CD14-positive monocyte (primary cell): ENCODE results near the gene SLC25A30. TPM values are rescaled to one million over a fixed set of nuclear protein-coding genes. Genes with fewer than 3 reads are reported as not detected.
A peak's percentile ranks its signal among the peaks of the same experiment; 100 is the strongest.
"Not testable (repeated sequence)": the region's sequence is repeated elsewhere in the genome, so short reads cannot be mapped to it uniquely, and the experiment has no call there.

Experiments used
- DNase-seq, 3 donors: peaks; one replicate each; pipeline ENCODE4 v3.0.0-alpha.2; 2011 to 2022
- H2AFZ ChIP-seq: 2 replicates; pipeline ENCODE4 v1.6.0; 2012; ENCODE audit warnings: mild to moderate bottlenecking, low read depth, low read length, inconsistent platforms; ENCODE audit not compliant: insufficient read depth, poor library complexity, severe bottlenecking
- H3K27ac ChIP-seq, 2 donors: 1 replicate in 1 of 2; 2 replicates in 1 of 2; pipeline ENCODE4 v1.5.1; 2012 to 2013; ENCODE audit warnings: low read length in 2 of 2, control low read depth in 1 of 2, inconsistent platforms in 1 of 2, low read depth in 1 of 2, mild to moderate bottlenecking in 1 of 2
- H3K27me3 ChIP-seq, 2 donors: one replicate each; pipeline versions ENCODE4 v1.6.0 to v1.6.1; 2011 to 2013; ENCODE audit warnings: low read length in 2 of 2; ENCODE audit not compliant: control insufficient read depth in 2 of 2, insufficient read depth in 2 of 2
- H3K36me3 ChIP-seq, 2 donors: replicated peaks in 1 of 2; 1 replicate in 1 of 2; 2 replicates in 1 of 2; pipeline versions ENCODE4 v1.5.1 to v1.6.1; 2012 to 2013; ENCODE audit warnings: low read length in 2 of 2, control low read depth in 1 of 2, inconsistent platforms in 1 of 2, mild to moderate bottlenecking in 1 of 2; ENCODE audit not compliant: insufficient read depth in 2 of 2, control insufficient read depth in 1 of 2
- H3K4me1 ChIP-seq, 2 donors: 1 replicate in 1 of 2; 2 replicates in 1 of 2; pipeline versions ENCODE4 v1.5.1 to v1.6.1; 2012 to 2013; ENCODE audit warnings: low read length in 2 of 2, control low read depth in 1 of 2, inconsistent platforms in 1 of 2, mild to moderate bottlenecking in 1 of 2, moderate library complexity in 1 of 2; ENCODE audit not compliant: insufficient read depth in 2 of 2, control insufficient read depth in 1 of 2
- H3K4me2 ChIP-seq: replicated peaks from 2 replicates; pipeline ENCODE3; 2012; ENCODE audit warnings: low read length, moderate library complexity, mild to moderate bottlenecking; ENCODE audit not compliant: poor library complexity, severe bottlenecking; ENCODE audit errors: extremely low read depth
- H3K4me3 ChIP-seq, 3 experiments: fragments of 200-600 bp in 1 of 3; sonication (generic) in 1 of 3; replicated peaks in 1 of 3; 1 replicate in 2 of 3; 2 replicates in 1 of 3; pipeline ENCODE4 v1.5.1; 2011 to 2013; ENCODE audit warnings: low read length in 3 of 3, mild to moderate bottlenecking in 3 of 3, control low read depth in 2 of 3, low read depth in 2 of 3, inconsistent platforms in 1 of 3, moderate library complexity in 1 of 3
- H3K79me2 ChIP-seq: 2 replicates; pipeline ENCODE4 v1.6.0; 2012; ENCODE audit warnings: mild to moderate bottlenecking, control low read depth, inconsistent platforms, low read length, moderate library complexity; ENCODE audit not compliant: insufficient read depth
- H3K9ac ChIP-seq: 2 replicates; pipeline ENCODE4 v1.6.0; 2017; ENCODE audit warnings: low read length, mild to moderate bottlenecking; ENCODE audit not compliant: insufficient read depth, poor library complexity, severe bottlenecking
- H3K9me3 ChIP-seq, 2 donors: replicated peaks in 1 of 2; 1 replicate in 1 of 2; 2 replicates in 1 of 2; pipeline versions ENCODE4 v1.5.1 to v1.6.1; 2012 to 2013; ENCODE audit warnings: low read length in 2 of 2, control low read depth in 1 of 2; ENCODE audit not compliant: control insufficient read depth in 1 of 2, insufficient read depth in 1 of 2
- H4K20me1 ChIP-seq: 2 replicates; pipeline ENCODE4 v1.6.0; 2012; ENCODE audit warnings: mild to moderate bottlenecking, low read length, control low read depth, moderate library complexity; ENCODE audit not compliant: insufficient read depth
- H3K27ac Mint-ChIP-seq, 7 donors: one replicate each; pipeline ENCODE4 v1.8.0; 2020; ENCODE audit warnings: mild to moderate bottlenecking in 7 of 7, mixed read lengths in 7 of 7, moderate library complexity in 6 of 7, inconsistent platforms in 2 of 7
- H3K27me3 Mint-ChIP-seq, 3 donors: one replicate each; pipeline ENCODE4 v1.8.0; 2021 to 2022; ENCODE audit warnings: low read depth in 3 of 3, mild to moderate bottlenecking in 3 of 3, mixed read lengths in 3 of 3, moderate library complexity in 3 of 3, inconsistent platforms in 1 of 3
- H3K36me3 Mint-ChIP-seq, 2 donors: one replicate each; pipeline ENCODE4 v1.8.0; 2020; ENCODE audit warnings: mixed read lengths in 2 of 2, inconsistent platforms in 1 of 2, mild to moderate bottlenecking in 1 of 2
- H3K4me1 Mint-ChIP-seq: one replicate; pipeline ENCODE4 v1.8.0; 2020; ENCODE audit warnings: mild to moderate bottlenecking, mixed read lengths
- H3K4me3 Mint-ChIP-seq, 2 donors: one replicate each; pipeline ENCODE4 v1.8.0; 2020; ENCODE audit warnings: mild to moderate bottlenecking in 2 of 2, mixed read lengths in 2 of 2, moderate library complexity in 1 of 2
- H3K9me3 Mint-ChIP-seq, 7 donors: one replicate each; pipeline ENCODE4 v1.8.0; 2020 to 2022; ENCODE audit warnings: mixed read lengths in 7 of 7, mild to moderate bottlenecking in 6 of 7, moderate library complexity in 6 of 7, inconsistent platforms in 2 of 7
- CTCF ChIP-seq: fragments of 200-600 bp; IDR thresholded peaks from one replicate; pipeline ENCODE4 v1.8.0; 2022; ENCODE audit warnings: antibody characterized with exemption, mild to moderate bottlenecking
- WGBS: methylation state at CpG from one replicate; pipeline ENCODE4 v1.1.5; 2013; ENCODE audit warnings: missing lambda C conversion rate; ENCODE audit not compliant: insufficient coverage; 5-methylcytosine and 5-hydroxymethylcytosine counted together
- intact Hi-C, 2 donors: fragments of 100-400 bp; cut with micrococcal nuclease; formaldehyde crosslinking; loops; one replicate each; pipeline versions ENCODE4 v1.15.0 to v1.15.1; 2023
- polyA plus RNA-seq, 3 donors: library from polyadenylated mRNA; depleted of rRNA in 1 of 3; unstranded in 2 of 3; stranded (reverse) in 1 of 3; fragments of 300-500 nt in 2 of 3; fragments of >200 nt in 1 of 3; fragmentation: Illumina TruSeq in 2 of 3; gene quantifications; 1 replicate in 2 of 3; 2 replicates in 1 of 3; pipeline ENCODE4 v1.2.3, GENCODE V29; 2012 to 2021

Gene SLC25A30
- polyA plus RNA-seq, 3 donors = 0.92 to 14.0 (median 2.3) TPM

GRCh38 chr13:45388664-45389063 lies 29.5 kb downstream of the SLC25A30 start:
- WGBS = 100% methylated on average over 1 of the region's 4 CpGs
- no peaks in the 10 kb centered on the region for H4K20me1 ChIP-seq
- no peak for DNase-seq
- no peaks in the 10 kb centered on the region for H3K27me3 ChIP-seq
- intact Hi-C loops = no loop called here
- peaks cover 11 to 39% of the 10 kb centered on the region in 2 donors for H3K36me3 ChIP-seq
- peaks cover 0 to 2% of the 10 kb centered on the region in 2 donors for H3K9me3 ChIP-seq
- no peaks in the 10 kb centered on the region for H3K79me2 ChIP-seq
- no peak overlapping the region for H3K27ac ChIP-seq
- no peak overlapping the region for H2AFZ ChIP-seq
- peaks cover 7% of the 10 kb centered on the region for H3K4me1 Mint-ChIP-seq
- H3K9me3 Mint-ChIP-seq = peaks cover 0 to 8% (median 5%) of the 10 kb centered on the region in 7 donors
- H3K27ac Mint-ChIP-seq = no peak overlapping the region
- H3K9ac ChIP-seq = no peak overlapping the region
- no peak overlapping the region for H3K4me3 Mint-ChIP-seq
- H3K4me2 ChIP-seq = no peak overlapping the region
- peaks cover 0 to 4% (median 0%) of the 10 kb centered on the region in 3 donors for H3K27me3 Mint-ChIP-seq
- no peaks in the 10 kb centered on the region for H3K4me1 ChIP-seq
- no peak overlapping the region for H3K4me3 ChIP-seq
- TF ChIP-seq CTCF = no peak
- H3K36me3 Mint-ChIP-seq = peaks cover 35 to 36% of the 10 kb centered on the region in 2 donors

- H3K4me3 ChIP-seq, H3K4me2 ChIP-seq, H3K27ac ChIP-seq, H3K9me3 ChIP-seq, H3K79me2 ChIP-seq, DNase-seq, H4K20me1 ChIP-seq, H3K4me1 Mint-ChIP-seq, H3K4me3 Mint-ChIP-seq, H2AFZ ChIP-seq, H3K4me1 ChIP-seq, H3K9me3 Mint-ChIP-seq, H3K27me3 ChIP-seq, intact Hi-C loops, H3K9ac ChIP-seq, H3K27me3 Mint-ChIP-seq: not testable (repeated sequence)
- H3K27ac Mint-ChIP-seq = peak overlapping the region in 2 of 7 donors; percentile 35 to 54
- peaks cover 3 to 27% of the 10 kb centered on the region in 2 donors for H3K36me3 ChIP-seq
- 30% methylated on average over 16 of the region's 17 CpGs for WGBS
- peaks cover 26 to 30% of the 10 kb centered on the region in 2 donors for H3K36me3 Mint-ChIP-seq
Observed at GRCh38 chr13:45386892-45387575, 31.1 kb downstream of the SLC25A30 start.
